BLaER1 treated with 17β-estradiol and CSF1 and Interleukin-3, amounts not matched to agents 10 nM and 100 nM (cell line): ENCODE results near the gene CASZ1.
A peak's percentile ranks its signal among the peaks of the same experiment; 100 is the strongest.

Experiments used
- H3K27ac ChIP-seq, 11 experiments: shearing (Covaris generic); formaldehyde crosslinking; 2 replicates each; pipeline ENCODE4 v1.8.1; 2022
- H3K27me3 ChIP-seq, 11 experiments: shearing (Covaris generic); formaldehyde crosslinking; 2 replicates each; pipeline ENCODE4 v1.8.1; 2022
- H3K36me3 ChIP-seq, 11 experiments: shearing (Covaris generic); formaldehyde crosslinking; 2 replicates each; pipeline ENCODE4 v1.8.1; 2022
- H3K4me1 ChIP-seq, 10 experiments: shearing (Covaris generic); formaldehyde crosslinking; 2 replicates each; pipeline ENCODE4 v1.8.1; 2022
- H3K4me2 ChIP-seq, 11 experiments: shearing (Covaris generic); formaldehyde crosslinking; 2 replicates each; pipeline ENCODE4 v1.8.1; 2022
- H3K4me3 ChIP-seq, 10 experiments: shearing (Covaris generic); formaldehyde crosslinking; 2 replicates each; pipeline ENCODE4 v1.8.1; 2022
- H3K9ac ChIP-seq, 11 experiments: shearing (Covaris generic); formaldehyde crosslinking; 2 replicates each; pipeline ENCODE4 v1.8.1; 2022
- H3K9me3 ChIP-seq, 11 experiments: shearing (Covaris generic); formaldehyde crosslinking; replicated peaks in 1 of 11; 2 replicates each; pipeline ENCODE4 v1.8.1; 2022
- H4K20me1 ChIP-seq, 11 experiments: shearing (Covaris generic); formaldehyde crosslinking; 2 replicates each; pipeline ENCODE4 v1.8.1; 2022
- Cebpa-rat ChIP-seq, 11 experiments: shearing (Covaris generic); IDR thresholded peaks; 2 replicates each; pipeline ENCODE4 v1.8.1; 2022

Gene CASZ1

GRCh38 chr1:10803971-10804820, 7.8 kb upstream of the CASZ1 start:
- Histone ChIP-seq H3K27ac (no peak overlapping the region), H3K27me3 (peaks cover 15 to 61% (median 43%) of the 10 kb centered on the region in 11 experiments), H4K20me1 (peaks cover 0 to 16% (median 0%) of the 10 kb centered on the region in 11 experiments; a peak in 6 of 22 replicates), H3K4me3 (no peak overlapping the region), H3K36me3 (no peaks in the 10 kb centered on the region), H3K9me3 (no peaks in the 10 kb centered on the region), H3K4me1 (peaks cover 5 to 17% (median 9%) of the 10 kb centered on the region in 10 experiments; a peak in 18 of 20 replicates), H3K4me2 (peak overlapping the region; percentile 15 to 71 (median 57); a peak in 21 of 22 replicates), H3K9ac (no peak overlapping the region)
- TF ChIP-seq Cebpa-rat (IDR thresholded peaks at IDR 0.05), result no peak

GRCh38 chr1:10802944-10803715, 6.7 kb upstream of the CASZ1 start:
- Histone ChIP-seq H4K20me1 (peaks cover 0 to 16% (median 0%) of the 10 kb centered on the region in 11 experiments; a peak in 7 of 22 replicates), H3K36me3 (no peaks in the 10 kb centered on the region), H3K9me3 (no peaks in the 10 kb centered on the region), H3K4me2 (peak overlapping the region in 1 of 11 experiments; percentile 16; a peak in 1 of 22 replicates), H3K4me1 (peaks cover 5 to 17% (median 9%) of the 10 kb centered on the region in 10 experiments; a peak in 18 of 20 replicates), H3K4me3 (no peak overlapping the region), H3K27ac (no peak overlapping the region), H3K27me3 (peaks cover 25 to 72% (median 54%) of the 10 kb centered on the region in 11 experiments), H3K9ac (no peak overlapping the region)
- no peak for TF ChIP-seq Cebpa-rat (IDR thresholded peaks at IDR 0.05)

- no peak overlapping the region for H3K27ac ChIP-seq
- H3K4me3 ChIP-seq, result no peak overlapping the region
- TF ChIP-seq Cebpa-rat (IDR thresholded peaks at IDR 0.05), result no peak
- H3K9me3 ChIP-seq, result no peaks in the 10 kb centered on the region
- no peak overlapping the region for H3K4me2 ChIP-seq
- peaks cover 0 to 33% (median 6%) of the 10 kb centered on the region in 11 experiments; a peak in 12 of 22 replicates for H4K20me1 ChIP-seq
- H3K9ac ChIP-seq, result no peak overlapping the region
- H3K36me3 ChIP-seq, result no peaks in the 10 kb centered on the region
- H3K27me3 ChIP-seq, result peaks cover 49 to 88% (median 78%) of the 10 kb centered on the region in 11 experiments
- peaks cover 5 to 20% (median 10%) of the 10 kb centered on the region in 10 experiments; a peak in 18 of 20 replicates for H3K4me1 ChIP-seq
Observed at GRCh38 chr1:10800778-10801177, 4.3 kb upstream of the CASZ1 start.

GRCh38 chr1:10799726-10800125, 3.3 kb upstream of the CASZ1 start:
- TF ChIP-seq Cebpa-rat (IDR thresholded peaks at IDR 0.05), result no peak
- Histone ChIP-seq H3K36me3 (no peaks in the 10 kb centered on the region), H3K27ac (no peak overlapping the region), H3K4me1 (peaks cover 12 to 28% (median 17%) of the 10 kb centered on the region in 10 experiments), H3K4me3 (no peak overlapping the region), H3K4me2 (no peak overlapping the region), H3K27me3 (peaks cover 59 to 98% (median 87%) of the 10 kb centered on the region in 11 experiments), H4K20me1 (peaks cover 0 to 43% (median 15%) of the 10 kb centered on the region in 11 experiments; a peak in 17 of 22 replicates), H3K9me3 (no peaks in the 10 kb centered on the region), H3K9ac (no peak overlapping the region)

- H3K4me2 ChIP-seq, result peak overlapping the region; percentile 83 to 99 (median 93)
- H3K9me3 ChIP-seq, result no peaks in the 10 kb centered on the region
- peak overlapping the region in 5 of 11 experiments; percentile 9 to 43 (median 29); a peak in 4 of 22 replicates for H3K9ac ChIP-seq
- no peak overlapping the region for H3K27ac ChIP-seq
- no peak for TF ChIP-seq Cebpa-rat (IDR thresholded peaks at IDR 0.05)
- H3K36me3 ChIP-seq, result no peaks in the 10 kb centered on the region
- H3K4me1 ChIP-seq, result peaks cover 17 to 31% (median 24%) of the 10 kb centered on the region in 10 experiments
- peak overlapping the region; percentile 47 to 68 (median 58) for H3K4me3 ChIP-seq
- H3K27me3 ChIP-seq, result peaks cover 97 to 100% (median 100%) of the 10 kb centered on the region in 11 experiments
- peaks cover 0 to 67% (median 30%) of the 10 kb centered on the region in 11 experiments; a peak in 18 of 22 replicates for H4K20me1 ChIP-seq
Observed at GRCh38 chr1:10795276-10796021, 997 bp downstream of the CASZ1 start.

GRCh38 chr1:10794724-10795275, 1.6 kb downstream of the CASZ1 start:
- H4K20me1 ChIP-seq, result peaks cover 0 to 68% (median 37%) of the 10 kb centered on the region in 11 experiments; a peak in 19 of 22 replicates
- peak overlapping the region; percentile 47 to 68 (median 58) for H3K4me3 ChIP-seq
- peaks cover 98 to 100% (median 100%) of the 10 kb centered on the region in 11 experiments for H3K27me3 ChIP-seq
- H3K4me2 ChIP-seq, result peak overlapping the region; percentile 83 to 99 (median 93)
- H3K36me3 ChIP-seq, result no peaks in the 10 kb centered on the region
- TF ChIP-seq Cebpa-rat (IDR thresholded peaks at IDR 0.05), result no peak
- no peak overlapping the region for H3K27ac ChIP-seq
- H3K9me3 ChIP-seq, result no peaks in the 10 kb centered on the region
- H3K4me1 ChIP-seq, result peaks cover 17 to 31% (median 24%) of the 10 kb centered on the region in 10 experiments
- peak overlapping the region in 5 of 11 experiments; percentile 9 to 43 (median 29); a peak in 4 of 22 replicates for H3K9ac ChIP-seq

- no peaks in the 10 kb centered on the region for H3K36me3 ChIP-seq
Observed at GRCh38 chr1:10793129-10793651, 3.3 kb downstream of the CASZ1 start.

More at GRCh38 chr1:10793129-10793651, 3.3 kb downstream of the CASZ1 start:
- Histone ChIP-seq H3K4me3 (peak overlapping the region in 7 of 10 experiments; percentile 53 to 68 (median 59); a peak in 12 of 20 replicates), H4K20me1 (peaks cover 0 to 79% (median 41%) of the 10 kb centered on the region in 11 experiments; a peak in 19 of 22 replicates), H3K9ac (no peak overlapping the region), H3K9me3 (no peaks in the 10 kb centered on the region), H3K27me3 (peaks cover 99 to 100% (median 100%) of the 10 kb centered on the region in 11 experiments), H3K4me1 (peaks cover 17 to 31% (median 24%) of the 10 kb centered on the region in 10 experiments), H3K4me2 (peak overlapping the region; percentile 83 to 99 (median 93); a peak in 21 of 22 replicates), H3K27ac (no peak overlapping the region)
- peak in 3 of 11 experiments; percentile 36 to 78 (median 59); a peak in 4 of 22 replicates for TF ChIP-seq Cebpa-rat (IDR thresholded peaks at IDR 0.05)
